Hematopoietic multipotent progenitor cell treated with erythropoietin and hydrocortisone succinate and interleukin-3 and kit ligand, for 17 days (in vitro differentiated cells): ENCODE data around the gene LCN10.
"Not testable (repeated sequence)": the region's sequence is repeated elsewhere in the genome, so short reads cannot be mapped to it uniquely, and the experiment has no call there.

Source experiments
- DNase-seq: peaks from one replicate; pipeline ENCODE4 v3.0.0-alpha.2; 2015; ENCODE audit warnings: low spot score

The LCN10 gene

GRCh38 chr9:136719195-136719880 lies 23.4 kb downstream of the LCN10 start:
- DNase-seq: no peak

GRCh38 chr9:136718345-136719194 lies 24.2 kb downstream of the LCN10 start:
- no peak for DNase-seq

- DNase-seq: no peak
Observed at GRCh38 chr9:136717399-136717798, 25.3 kb downstream of the LCN10 start.

- DNase-seq: no peak
Observed at GRCh38 chr9:136714893-136715274, 27.9 kb downstream of the LCN10 start.

- DNase-seq: no peak
Observed at GRCh38 chr9:136714096-136714892, 28.4 kb downstream of the LCN10 start.

GRCh38 chr9:136713550-136713949 lies 29.2 kb downstream of the LCN10 start:
- DNase-seq: no peak

GRCh38 chr9:136712690-136713544 lies 29.8 kb downstream of the LCN10 start:
- DNase-seq: no peak

GRCh38 chr9:136711751-136712689 lies 30.7 kb downstream of the LCN10 start, which contains the start of gene DIPK1B:
Gene DIPK1B, plus strand, starts transcription at chr9:136712572. Its CDS starts 94 bp downstream, at chr9:136712666.
- no peak for DNase-seq

GRCh38 chr9:136711219-136711648 lies 31.5 kb downstream of the LCN10 start:
- not testable (repeated sequence) for DNase-seq

- DNase-seq: no peak
Observed at GRCh38 chr9:136710543-136710942, 32.2 kb downstream of the LCN10 start.

GRCh38 chr9:136709454-136710109 lies 33.2 kb downstream of the LCN10 start:
- DNase-seq: no peak

- DNase-seq: no peak
Observed at GRCh38 chr9:136707849-136708517, 34.8 kb downstream of the LCN10 start.

GRCh38 chr9:136707011-136707410 lies 35.7 kb downstream of the LCN10 start:
- no peak for DNase-seq

- no peak for DNase-seq
Observed at GRCh38 chr9:136705564-136705963, 37.2 kb downstream of the LCN10 start.

- not testable (repeated sequence) for DNase-seq
Observed at GRCh38 chr9:136704741-136705140, 38.0 kb downstream of the LCN10 start.

- no peak for DNase-seq
Observed at GRCh38 chr9:136703276-136703860, 39.4 kb downstream of the LCN10 start.

GRCh38 chr9:136701668-136702053 lies 41.1 kb downstream of the LCN10 start:
- DNase-seq: no peak

GRCh38 chr9:136700959-136701667 lies 41.6 kb downstream of the LCN10 start:
- no peak for DNase-seq
